Suprapubic skin (tissue), 3 donors: ENCODE measurements around the gene CCNYL1.

Source experiments
- CTCF ChIP-seq, 2 donors: fragments of 200-600 bp in 1 of 2; fragments of 450-650 bp in 1 of 2; sonication (generic) in 1 of 2; IDR thresholded peaks; one replicate each; pipeline ENCODE4 v1.5.1; 2016 to 2019; ENCODE audit warnings: antibody characterized with exemption in 2 of 2, mild to moderate bottlenecking in 1 of 2, moderate library complexity in 1 of 2
- POLR2AphosphoS5 ChIP-seq, 3 donors: sonication (generic); formaldehyde crosslinking; IDR thresholded peaks; one replicate each; pipeline ENCODE4 v1.6.1; 2017; ENCODE audit warnings: antibody characterized with exemption in 3 of 3

GRCh38 chr2:207662203-207662602 is 49.2 kb upstream of the CCNYL1 start:
- TF ChIP-seq CTCF (IDR thresholded peaks at IDR 0.05) (no peak), POLR2AphosphoS5 (IDR thresholded peaks at IDR 0.05) (no peak)
